ENCODE results near the gene GJB6. TPM values are rescaled to one million over a fixed set of nuclear protein-coding genes. Genes with fewer than 3 reads are reported as not detected.

The GJB6 gene
- total RNA-seq, 1 donor from 2014 or later, result 0.96 TPM

DNA sequence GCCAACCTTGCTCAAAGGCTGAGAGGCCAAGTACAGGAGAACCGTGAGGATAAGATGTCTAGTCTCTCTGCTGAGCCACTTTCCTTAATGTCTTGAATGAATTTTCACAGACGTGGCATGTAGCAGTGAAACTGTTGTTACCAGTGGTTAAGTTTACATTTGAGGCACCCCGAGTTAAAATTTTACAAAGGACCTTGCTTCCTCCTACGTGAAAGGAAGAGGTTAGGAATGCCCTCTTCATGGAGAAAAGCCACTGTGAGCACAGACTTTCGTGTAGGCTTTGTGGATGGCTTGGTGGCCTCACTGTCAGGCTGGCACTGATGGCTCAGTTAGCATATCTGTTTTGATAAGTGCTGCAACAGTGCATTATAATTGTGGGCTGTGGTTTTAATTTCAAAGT lies 42.0 kb downstream of the GJB6 start:
- intact Hi-C loops (cut with micrococcal nuclease), result loop anchor here (10.0 kb wide), 1 partner anchor 715 kb away; the partner anchor contains the start of gene XPO4

DNA sequence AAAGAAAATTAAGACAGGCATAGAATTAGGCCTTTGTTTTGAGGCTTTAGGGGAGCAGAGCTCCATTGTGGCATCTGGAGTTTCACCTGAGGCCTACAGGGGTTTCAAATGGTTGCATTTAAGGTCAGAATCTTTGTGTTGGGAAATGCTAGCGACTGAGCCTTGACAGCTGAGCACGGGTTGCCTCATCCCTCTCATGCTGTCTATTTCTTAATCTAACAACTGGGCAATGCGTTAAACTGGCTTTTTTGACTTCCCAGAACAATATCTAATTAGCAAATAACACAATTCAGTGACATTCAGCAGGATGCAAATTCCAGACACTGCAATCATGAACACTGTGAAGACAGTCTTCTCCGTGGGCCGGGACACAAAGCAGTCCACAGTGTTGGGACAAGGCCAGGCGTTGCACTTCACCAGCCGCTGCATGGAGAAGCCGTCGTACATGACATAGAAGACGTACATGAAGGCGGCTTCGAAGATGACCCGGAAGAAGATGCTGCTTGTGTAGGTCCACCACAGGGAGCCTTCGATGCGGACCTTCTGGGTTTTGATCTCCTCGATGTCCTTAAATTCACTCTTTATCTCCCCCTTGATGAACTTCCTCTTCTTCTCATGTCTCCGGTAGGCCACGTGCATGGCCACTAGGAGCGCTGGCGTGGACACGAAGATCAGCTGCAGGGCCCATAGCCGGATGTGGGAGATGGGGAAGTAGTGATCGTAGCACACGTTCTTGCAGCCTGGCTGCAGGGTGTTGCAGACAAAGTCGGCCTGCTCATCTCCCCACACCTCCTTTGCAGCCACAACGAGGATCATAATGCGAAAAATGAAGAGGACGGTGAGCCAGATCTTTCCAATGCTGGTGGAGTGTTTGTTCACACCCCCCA lies 43.2 kb downstream of the GJB6 start:
- intact Hi-C loops (cut with micrococcal nuclease), result no loop called here

DNA sequence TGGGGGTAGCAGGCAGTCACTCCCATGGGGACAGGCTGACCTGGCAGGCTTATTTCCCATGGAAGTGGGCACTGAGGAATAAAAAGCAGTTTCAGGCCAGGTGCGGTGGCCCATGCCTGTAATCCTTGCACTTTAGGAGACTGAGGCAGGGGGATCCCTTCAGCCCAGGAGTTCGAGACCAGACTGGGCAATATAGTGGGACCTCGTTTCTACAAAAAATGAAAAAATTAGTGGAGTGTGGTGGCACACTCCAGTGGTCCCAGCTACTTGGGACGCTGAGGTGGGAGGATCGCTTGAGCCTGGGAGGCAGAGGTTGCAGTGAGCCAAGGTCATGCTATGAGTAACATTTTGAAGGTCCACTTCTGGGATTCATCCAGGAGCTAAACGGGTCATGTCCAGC lies 45.3 kb downstream of the GJB6 start:
- intact Hi-C loops (cut with micrococcal nuclease), result no loop called here

DNA sequence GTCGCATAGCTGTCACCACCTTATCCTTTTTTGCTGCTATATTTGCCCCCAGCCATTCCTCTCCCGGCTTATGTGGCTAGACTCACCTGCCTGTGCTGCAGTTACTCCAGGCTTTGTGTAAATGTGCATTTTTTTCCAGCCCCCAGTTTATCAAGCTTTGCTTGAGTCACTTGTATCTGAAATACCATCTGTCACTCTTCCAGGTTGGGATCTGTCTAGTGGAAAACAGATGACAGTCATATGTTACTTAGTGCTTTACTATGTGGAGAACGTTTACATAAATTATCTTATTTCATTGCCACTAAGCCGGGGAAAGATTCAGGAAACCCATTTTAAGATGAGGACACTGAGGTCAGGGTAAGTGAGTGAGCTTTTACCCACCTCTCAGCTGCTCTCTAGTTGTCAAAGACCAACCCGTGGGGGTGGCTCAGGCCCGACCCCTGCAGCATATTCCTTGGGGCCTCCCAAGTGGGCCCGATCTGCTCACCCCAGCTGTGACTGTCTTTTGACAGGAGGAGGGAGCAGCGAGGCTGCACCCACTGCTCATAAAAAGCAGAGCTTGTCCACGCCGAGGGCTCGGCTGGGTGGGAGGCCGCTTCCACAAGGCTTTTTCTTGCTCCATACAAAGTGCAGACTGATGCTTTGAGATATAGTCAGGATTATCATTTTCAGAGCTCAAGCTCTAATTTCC lies 46.6 kb downstream of the GJB6 start:
- intact Hi-C loops (cut with micrococcal nuclease), result no loop called here

DNA sequence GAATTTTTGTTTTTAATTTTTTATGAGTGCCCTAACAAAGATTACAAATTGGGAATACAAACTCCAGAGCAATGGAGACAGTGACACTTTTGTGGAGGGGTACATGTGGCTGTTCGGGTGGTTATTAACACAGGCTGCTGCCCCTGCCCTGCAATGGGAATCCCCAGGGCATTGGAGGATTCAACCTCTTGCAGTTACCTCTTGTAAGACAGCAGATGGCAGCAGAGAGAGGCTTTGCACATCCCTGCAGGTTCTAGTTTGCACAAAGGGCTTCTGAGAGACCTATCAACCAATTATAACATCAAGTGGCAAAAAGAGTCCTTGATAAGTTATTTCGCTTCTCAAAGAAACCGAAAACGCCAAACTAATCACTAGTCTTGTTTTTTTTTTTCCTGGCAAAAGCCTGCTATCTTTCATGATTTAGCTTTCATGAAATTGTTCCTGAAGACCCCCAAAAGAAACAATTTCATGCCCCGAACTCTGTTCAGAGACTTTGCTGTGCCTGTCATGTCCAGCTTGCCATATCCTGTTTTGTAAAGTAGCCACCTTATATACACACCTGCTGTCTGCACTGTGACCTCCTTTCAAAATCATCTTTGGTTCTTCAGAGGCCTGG lies 49.8 kb downstream of the GJB6 start:
- intact Hi-C loops (cut with micrococcal nuclease), result loop anchor here (1.0 to 5.0 kb wide), 5 partner anchors 15 to 1295 kb away; no protein-coding TSS in a partner anchor

- intact Hi-C loops (cut with micrococcal nuclease), result loop anchor here (5.0 kb wide), 1 partner anchor 1296 kb away; no protein-coding TSS in a partner anchor
Measured at GRCh38 chr13:20181188-20181587, 50.9 kb downstream of the GJB6 start.

DNA sequence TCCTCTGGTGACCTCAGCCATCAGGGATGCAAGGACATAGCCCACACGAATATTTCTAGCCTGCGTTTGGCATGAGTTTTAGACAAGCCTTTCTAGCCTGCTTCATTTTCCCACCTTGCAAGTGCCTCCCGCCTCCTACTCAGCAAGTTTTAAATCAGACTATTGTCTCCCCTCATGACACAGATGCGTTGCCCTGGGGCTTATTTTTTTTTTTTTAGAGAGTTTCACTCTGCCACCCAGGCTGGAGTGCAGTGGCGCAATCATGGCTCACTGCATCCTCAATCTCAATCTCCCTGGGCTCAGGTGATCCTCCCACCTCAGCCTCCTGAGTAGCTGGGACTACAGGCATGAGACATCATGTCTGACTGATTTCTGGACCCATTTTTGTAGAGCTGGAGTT lies 54.0 kb downstream of the GJB6 start:
- intact Hi-C loops (cut with micrococcal nuclease), result no loop called here

DNA sequence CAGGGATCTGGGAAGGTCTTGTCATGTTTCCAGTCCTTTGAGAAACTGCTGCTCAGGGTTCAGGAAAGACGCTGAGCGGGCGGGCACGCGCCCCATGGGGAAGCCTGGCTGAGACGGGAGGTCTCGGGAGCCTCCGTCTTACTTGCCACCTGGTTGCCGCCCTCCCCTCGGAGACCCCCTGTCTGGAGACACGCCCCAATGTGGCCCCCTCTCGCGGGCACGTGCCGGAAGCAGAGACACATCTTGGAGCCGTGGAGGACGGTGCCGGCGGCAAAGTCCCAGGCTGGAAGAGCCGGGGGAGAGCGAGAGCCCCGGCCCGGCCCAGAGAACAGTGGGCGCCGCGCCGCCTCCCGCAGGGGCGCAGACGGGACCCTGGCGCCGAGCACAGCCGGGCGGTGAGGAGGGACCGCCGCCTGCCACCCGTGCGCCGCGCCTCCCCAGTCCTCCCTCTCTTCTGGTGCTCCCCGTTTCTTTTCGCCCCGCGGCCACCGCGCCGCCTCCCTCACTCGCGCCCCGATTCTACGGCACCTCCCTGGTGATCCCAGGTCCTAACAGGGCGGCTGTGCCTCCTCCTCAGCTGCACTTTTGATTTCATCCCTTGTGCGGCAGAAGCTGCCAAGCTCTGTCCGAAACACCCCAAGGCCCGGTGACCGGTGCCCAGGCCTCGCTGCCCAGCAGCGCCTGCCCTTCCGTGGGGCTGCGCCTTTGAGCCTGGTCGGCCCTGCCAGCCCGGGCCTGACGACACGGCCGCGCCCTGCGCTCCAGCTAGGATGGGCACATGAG lies 54.9 kb downstream of the GJB6 start:
- intact Hi-C loops (cut with micrococcal nuclease), result no loop called here

- intact Hi-C loops (cut with micrococcal nuclease), result no loop called here
Measured at GRCh38 chr13:20175907-20176652, 56.0 kb downstream of the GJB6 start.

DNA sequence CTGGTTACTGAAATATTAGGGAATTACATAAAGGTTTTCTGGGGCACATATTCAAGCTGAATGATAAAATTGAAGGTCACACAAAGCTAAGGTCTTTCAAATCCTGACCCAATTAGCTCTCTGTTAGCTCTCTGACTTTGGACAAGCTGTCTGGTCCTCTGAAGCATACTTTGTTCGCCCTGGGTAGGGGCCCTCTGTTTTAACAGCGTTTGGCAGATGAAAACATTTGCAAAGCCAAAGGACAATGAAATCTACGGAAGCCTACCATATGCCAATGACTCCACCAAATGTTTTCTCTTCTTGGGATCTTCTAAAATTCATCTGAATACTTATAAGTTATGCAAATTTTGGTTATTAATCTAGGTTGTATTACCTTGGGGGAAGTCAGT lies 56.7 kb downstream of the GJB6 start:
- intact Hi-C loops (cut with micrococcal nuclease), result no loop called here

DNA sequence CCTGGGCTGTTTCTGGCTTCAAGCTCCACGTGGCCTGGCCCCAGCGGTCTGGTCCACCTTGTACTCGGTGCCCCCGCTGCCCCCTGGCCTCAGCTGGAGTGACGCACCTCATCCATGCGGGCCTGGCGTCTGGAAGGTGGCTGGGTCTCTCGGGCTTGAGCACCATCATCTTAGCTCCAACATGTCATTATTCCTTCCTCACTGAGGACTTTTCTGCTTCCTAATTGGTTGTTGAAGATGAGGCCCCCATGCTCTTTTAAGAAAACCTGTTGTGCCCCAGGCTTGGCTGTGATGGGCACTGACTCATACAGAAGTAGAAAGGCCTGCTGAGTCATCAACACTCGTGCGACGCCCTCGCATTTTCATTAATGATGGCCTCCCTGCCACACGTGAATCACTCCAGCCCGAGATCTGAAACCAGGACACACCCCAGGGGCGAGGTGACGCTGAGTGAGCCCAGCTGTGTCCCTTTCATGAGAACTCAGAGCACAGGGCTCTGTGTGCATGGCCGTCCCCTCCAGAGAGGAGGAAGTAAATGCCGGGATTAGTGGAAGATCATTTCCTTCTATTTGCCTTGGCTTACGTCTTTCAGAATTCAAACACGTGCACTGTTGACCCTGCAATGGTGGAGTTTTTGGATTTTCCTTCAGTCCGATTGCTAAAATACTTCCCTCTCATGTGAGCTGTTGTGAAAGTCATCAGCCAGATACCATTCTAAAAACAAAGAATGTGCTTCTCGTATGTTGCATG lies 57.3 kb downstream of the GJB6 start:
- intact Hi-C loops (cut with micrococcal nuclease), result no loop called here

GRCh38 chr13:20173116-20173746 lies 58.9 kb downstream of the GJB6 start:
- intact Hi-C loops (cut with micrococcal nuclease), result no loop called here

Other genes with a start within 250 kb of the GJB6 start
- gene GJA3, start 71.3 kb downstream of the GJB6 start, total RNA-seq, result 0.05 TPM in 1 of 2 replicates, not detected in the other
- gene GJB2, start 39.4 kb downstream of the GJB6 start, total RNA-seq, result 3.9 and 4.9 TPM in 2 replicates